ENCODE measurements around the gene FCN2. TPM values are rescaled to one million over a fixed set of nuclear protein-coding genes. Genes with fewer than 3 reads are reported as not detected.

FCN2 gene
- total and polyA plus RNA-seq, 9 of the 15 experiments (the other 6 are each of a cell fraction or from before 2014, with no cell fraction given), result not detected

DNA sequence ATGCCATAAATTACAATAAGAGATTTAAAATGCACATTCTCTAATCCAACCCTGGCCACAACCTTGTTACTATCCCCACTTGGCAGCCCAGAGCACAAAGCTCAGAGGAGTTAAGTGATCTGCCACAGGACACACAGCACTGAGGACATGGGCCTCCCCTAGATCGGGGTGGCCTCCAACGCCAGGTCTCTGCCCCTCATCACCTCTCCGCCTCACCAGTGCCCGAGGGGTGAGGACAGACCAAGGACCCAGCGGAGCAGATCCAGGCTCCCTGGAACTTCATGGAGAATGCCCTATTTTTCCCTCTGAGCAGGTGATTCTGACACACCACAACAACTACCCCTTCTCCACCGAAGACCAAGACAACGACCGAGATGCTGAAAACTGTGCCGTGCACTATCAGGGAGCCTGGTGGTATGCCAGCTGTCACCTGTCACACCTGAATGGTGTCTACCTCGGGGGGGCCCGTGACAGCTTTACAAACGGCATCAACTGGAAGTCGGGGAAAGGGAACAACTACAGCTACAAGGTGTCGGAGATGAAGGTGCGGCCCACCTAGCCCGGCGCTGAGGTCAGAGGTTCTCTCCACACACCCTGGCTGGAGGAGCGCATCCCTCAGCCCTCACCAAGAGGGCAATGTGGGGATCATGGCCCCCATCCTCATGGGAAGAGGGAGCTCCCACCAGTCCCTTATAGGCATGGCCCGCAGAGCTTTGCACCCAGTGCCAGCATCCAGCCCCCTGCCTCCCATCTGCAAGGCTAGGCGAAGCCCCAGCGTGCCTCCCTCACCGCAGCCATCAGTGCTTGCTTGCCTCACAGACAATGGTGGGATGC lies 12.5 kb upstream of the FCN2 start:
- Histone ChIP-seq H3K4me1 (replicated peaks in 1 of 2; ENCODE audit: control insufficient read depth in 2 of 2, insufficient read depth in 2 of 2, low read length in 2 of 2) (no peaks in the 10 kb centered on the region), H3K9ac (ENCODE audit: insufficient read depth in 1 of 2, low read depth in 2 of 2, low read length in 2 of 2) (no peak overlapping the region), H3K9me1 (ENCODE audit: control insufficient read depth, insufficient read depth, low read length) (no peaks in the 10 kb centered on the region), H3K4me3 (no peak overlapping the region), H2AFZ (ENCODE audit: low read depth, low read length) (no peak overlapping the region), H4K20me1 (replicated peaks; ENCODE audit: control insufficient read depth, insufficient read depth, low read length) (no peaks in the 10 kb centered on the region), H3K27ac (ENCODE audit: extremely low read depth, low read depth, low read length) (no peak overlapping the region), H3K79me2 (ENCODE audit: control insufficient read depth, insufficient read depth, low read length) (no peaks in the 10 kb centered on the region; the same call in 2 of the 3 replicates), H3K4me2 (ENCODE audit: insufficient read depth, low read length) (no peak overlapping the region), H3K36me3 (ENCODE audit: control insufficient read depth, insufficient read depth, low read length) (no peaks in the 10 kb centered on the region), H3K27me3 (ENCODE audit: control insufficient read depth in 2 of 2, insufficient read depth in 2 of 2, low read length in 2 of 2) (peaks cover 0 to 36% of the 10 kb centered on the region in 2 experiments; a peak in 2 of 5 replicates), H3K9me3 (replicated peaks; ENCODE audit: control insufficient read depth, insufficient read depth, low read depth, low read length) (no peaks in the 10 kb centered on the region)
- TF ChIP-seq, protein P1, sequence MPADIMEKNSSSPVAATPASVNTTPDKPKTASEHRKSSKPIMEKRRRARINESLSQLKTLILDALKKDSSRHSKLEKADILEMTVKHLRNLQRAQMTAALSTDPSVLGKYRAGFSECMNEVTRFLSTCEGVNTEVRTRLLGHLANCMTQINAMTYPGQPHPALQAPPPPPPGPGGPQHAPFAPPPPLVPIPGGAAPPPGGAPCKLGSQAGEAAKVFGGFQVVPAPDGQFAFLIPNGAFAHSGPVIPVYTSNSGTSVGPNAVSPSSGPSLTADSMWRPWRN (IDR thresholded peaks at IDR 0.05; ENCODE audit: low read depth), result no peak
- TF ChIP-seq, protein P2, sequence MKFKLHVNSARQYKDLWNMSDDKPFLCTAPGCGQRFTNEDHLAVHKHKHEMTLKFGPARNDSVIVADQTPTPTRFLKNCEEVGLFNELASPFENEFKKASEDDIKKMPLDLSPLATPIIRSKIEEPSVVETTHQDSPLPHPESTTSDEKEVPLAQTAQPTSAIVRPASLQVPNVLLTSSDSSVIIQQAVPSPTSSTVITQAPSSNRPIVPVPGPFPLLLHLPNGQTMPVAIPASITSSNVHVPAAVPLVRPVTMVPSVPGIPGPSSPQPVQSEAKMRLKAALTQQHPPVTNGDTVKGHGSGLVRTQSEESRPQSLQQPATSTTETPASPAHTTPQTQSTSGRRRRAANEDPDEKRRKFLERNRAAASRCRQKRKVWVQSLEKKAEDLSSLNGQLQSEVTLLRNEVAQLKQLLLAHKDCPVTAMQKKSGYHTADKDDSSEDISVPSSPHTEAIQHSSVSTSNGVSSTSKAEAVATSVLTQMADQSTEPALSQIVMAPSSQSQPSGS (CRISPR knock-in tag; IDR thresholded peaks at IDR 0.05), result no peak
- TF ChIP-seq CEBPG (CRISPR knock-in tag; IDR thresholded peaks at IDR 0.05) (no peak), CEBPG (tag; conservative IDR thresholded peaks at IDR 0.05 in 1 of 2, IDR thresholded peaks at IDR 0.05 in 1 of 2) (no peak), ZNF354B (CRISPR knock-in tag; IDR thresholded peaks at IDR 0.05) (no peak), ATF1 (CRISPR knock-in tag; IDR thresholded peaks at IDR 0.05) (no peak), ATF1 (tag; IDR thresholded peaks at IDR 0.05) (no peak), GABPB2 (CRISPR knock-in tag; conservative IDR thresholded peaks at IDR 0.05) (no peak), NCOA4 (IDR thresholded peaks at IDR 0.05; ENCODE audit: partially characterized antibody) (no peak)
- TF ChIP-seq, protein P3, sequence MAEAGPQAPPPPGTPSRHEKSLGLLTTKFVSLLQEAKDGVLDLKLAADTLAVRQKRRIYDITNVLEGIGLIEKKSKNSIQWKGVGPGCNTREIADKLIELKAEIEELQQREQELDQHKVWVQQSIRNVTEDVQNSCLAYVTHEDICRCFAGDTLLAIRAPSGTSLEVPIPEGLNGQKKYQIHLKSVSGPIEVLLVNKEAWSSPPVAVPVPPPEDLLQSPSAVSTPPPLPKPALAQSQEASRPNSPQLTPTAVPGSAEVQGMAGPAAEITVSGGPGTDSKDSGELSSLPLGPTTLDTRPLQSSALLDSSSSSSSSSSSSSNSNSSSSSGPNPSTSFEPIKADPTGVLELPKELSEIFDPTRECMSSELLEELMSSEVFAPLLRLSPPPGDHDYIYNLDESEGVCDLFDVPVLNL (CRISPR knock-in tag; IDR thresholded peaks at IDR 0.05; ENCODE audit: low read depth), result no peak
- TF ChIP-seq, protein P4, sequence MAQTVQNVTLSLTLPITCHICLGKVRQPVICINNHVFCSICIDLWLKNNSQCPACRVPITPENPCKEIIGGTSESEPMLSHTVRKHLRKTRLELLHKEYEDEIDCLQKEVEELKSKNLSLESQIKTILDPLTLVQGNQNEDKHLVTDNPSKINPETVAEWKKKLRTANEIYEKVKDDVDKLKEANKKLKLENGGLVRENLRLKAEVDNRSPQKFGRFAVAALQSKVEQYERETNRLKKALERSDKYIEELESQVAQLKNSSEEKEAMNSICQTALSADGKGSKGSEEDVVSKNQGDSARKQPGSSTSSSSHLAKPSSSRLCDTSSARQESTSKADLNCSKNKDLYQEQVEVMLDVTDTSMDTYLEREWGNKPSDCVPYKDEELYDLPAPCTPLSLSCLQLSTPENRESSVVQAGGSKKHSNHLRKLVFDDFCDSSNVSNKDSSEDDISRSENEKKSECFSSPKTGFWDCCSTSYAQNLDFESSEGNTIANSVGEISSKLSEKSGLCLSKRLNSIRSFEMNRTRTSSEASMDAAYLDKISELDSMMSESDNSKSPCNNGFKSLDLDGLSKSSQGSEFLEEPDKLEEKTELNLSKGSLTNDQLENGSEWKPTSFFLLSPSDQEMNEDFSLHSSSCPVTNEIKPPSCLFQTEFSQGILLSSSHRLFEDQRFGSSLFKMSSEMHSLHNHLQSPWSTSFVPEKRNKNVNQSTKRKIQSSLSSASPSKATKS (CRISPR knock-in tag; IDR thresholded peaks at IDR 0.05), result no peak
- TF ChIP-seq, protein P5, sequence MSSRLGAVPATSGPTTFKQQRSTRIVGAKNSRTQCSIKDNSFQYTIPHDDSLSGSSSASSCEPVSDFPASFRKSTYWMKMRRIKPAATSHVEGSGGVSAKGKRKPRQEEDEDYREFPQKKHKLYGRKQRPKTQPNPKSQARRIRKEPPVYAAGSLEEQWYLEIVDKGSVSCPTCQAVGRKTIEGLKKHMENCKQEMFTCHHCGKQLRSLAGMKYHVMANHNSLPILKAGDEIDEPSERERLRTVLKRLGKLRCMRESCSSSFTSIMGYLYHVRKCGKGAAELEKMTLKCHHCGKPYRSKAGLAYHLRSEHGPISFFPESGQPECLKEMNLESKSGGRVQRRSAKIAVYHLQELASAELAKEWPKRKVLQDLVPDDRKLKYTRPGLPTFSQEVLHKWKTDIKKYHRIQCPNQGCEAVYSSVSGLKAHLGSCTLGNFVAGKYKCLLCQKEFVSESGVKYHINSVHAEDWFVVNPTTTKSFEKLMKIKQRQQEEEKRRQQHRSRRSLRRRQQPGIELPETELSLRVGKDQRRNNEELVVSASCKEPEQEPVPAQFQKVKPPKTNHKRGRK (tag; IDR thresholded peaks at IDR 0.05), result no peak
- 2% methylated on average over 21 of the region's 22 CpGs for WGBS (ENCODE audit: insufficient coverage, low coverage, missing lambda C conversion rate)
- ChIA-PET POLR2A (interaction anchor here (0.6 kb wide), 1 partner anchor 106 kb away, joined by 3 read pairs; no protein-coding TSS in a partner anchor), CTCF (ENCODE audit: low intra/inter-chr PET ratio) (no interaction called here)
- in situ Hi-C loops (cut with MboI), result no loop called here
- FAIRE-seq (no peak), ATAC-seq (no peak), DNase-seq (ENCODE audit: extremely low read depth in 1 of 4, low spot score in 3 of 4) (no peak)
- intact Hi-C loops (cut with micrococcal nuclease), result no loop called here
- no TSS peak for BruUV-seq (replicated peaks)

Measured in K562 (cell line).